DND-41 (cell line): ENCODE data around the gene SECTM1.
"Not testable (repeated sequence)": the region's sequence is repeated elsewhere in the genome, so short reads cannot be mapped to it uniquely, and the experiment has no call there.

Source experiments
- ATAC-seq: fragments of 200-7000 bp; cut with Tn5 transposase; 3 replicates; pipeline ENCODE4 v1.9.1; 2021; ENCODE audit warnings: low read depth; ENCODE audit not compliant: insufficient read depth
- DNase-seq: peaks from one replicate; pipeline ENCODE4 v3.0.0-alpha.2; 2020
- H2AFZ ChIP-seq: 2 replicates; pipeline ENCODE4 v1.6.0; 2012; ENCODE audit warnings: low read depth, low read length
- H3K27ac ChIP-seq: 2 replicates; pipeline ENCODE4 v1.5.1; 2012; ENCODE audit warnings: low read length, inconsistent platforms
- H3K27me3 ChIP-seq: fragments of 200-600 bp; sonication (generic); 2 replicates; pipeline ENCODE4 v1.6.0; 2012; ENCODE audit warnings: low read length, mild to moderate bottlenecking, inconsistent platforms; ENCODE audit not compliant: insufficient read depth, poor library complexity
- H3K36me3 ChIP-seq: 2 replicates; pipeline ENCODE4 v1.5.1; 2012; ENCODE audit warnings: low read length, inconsistent platforms; ENCODE audit not compliant: insufficient read depth
- H3K4me1 ChIP-seq: 2 replicates; pipeline ENCODE4 v1.5.1; 2012; ENCODE audit warnings: mild to moderate bottlenecking, low read length; ENCODE audit not compliant: insufficient read depth
- H3K4me2 ChIP-seq: 2 replicates; pipeline ENCODE4 v1.6.0; 2012; ENCODE audit warnings: mild to moderate bottlenecking, moderate library complexity, low read length, inconsistent platforms; ENCODE audit not compliant: insufficient read depth
- H3K4me3 ChIP-seq, 2 experiments: fragments of 200-600 bp in 1 of 2; shearing (Covaris generic) in 1 of 2; 2 replicates each; pipeline ENCODE4 v1.5.1; 2012 to 2016; ENCODE audit warnings: inconsistent platforms in 2 of 2, low read length in 2 of 2, mild to moderate bottlenecking in 2 of 2, low read depth in 1 of 2, moderate library complexity in 1 of 2
- H3K79me2 ChIP-seq: 2 replicates; pipeline ENCODE4 v1.6.0; 2012; ENCODE audit warnings: low read length, inconsistent platforms; ENCODE audit not compliant: insufficient read depth
- H3K9ac ChIP-seq: 2 replicates; pipeline ENCODE4 v1.6.0; 2012; ENCODE audit warnings: low read depth, mild to moderate bottlenecking, inconsistent platforms, low read length, moderate library complexity
- H3K9me3 ChIP-seq: 2 replicates; pipeline ENCODE4 v1.5.1; 2012; ENCODE audit warnings: low read length, moderate library complexity, mild to moderate bottlenecking, inconsistent platforms; ENCODE audit not compliant: insufficient read depth, severe bottlenecking
- H4K20me1 ChIP-seq: 2 replicates; pipeline ENCODE4 v1.6.0; 2012; ENCODE audit warnings: low read length; ENCODE audit not compliant: insufficient read depth
- CTCF ChIP-seq: IDR thresholded peaks from 2 replicates; pipeline ENCODE4 v1.5.1; 2012; ENCODE audit warnings: borderline replicate concordance, low read length, moderate library complexity, mild to moderate bottlenecking; ENCODE audit not compliant: poor library complexity, severe bottlenecking; ENCODE audit errors: extremely low read depth
- EZH2 ChIP-seq: IDR thresholded peaks from 3 replicates; pipeline ENCODE4 v1.6.1; 2012; ENCODE audit warnings: borderline replicate concordance, low read depth, mild to moderate bottlenecking, moderate library complexity, low read length, inconsistent platforms; ENCODE audit not compliant: severe bottlenecking

The SECTM1 gene

GRCh38 chr17:82333279-82334171 lies at the start of gene SECTM1:
Gene SECTM1 (minus strand): TSS chr17:82333766. CDS start chr17:82327240, 6,526 bp downstream.
- H3K79me2 ChIP-seq: no peaks in the 10 kb centered on the region
- DNase-seq (no peak), ATAC-seq (no peak)
- peak within 1 kb of the TSS in 1 of 2 experiments; percentile 54; a peak in 3 of 4 replicates for H3K4me3 ChIP-seq
- H3K9me3 ChIP-seq: no peaks in the 10 kb centered on the region
- peak within 1 kb of the TSS; percentile 92 for H3K27ac ChIP-seq
- peaks cover 23% of the 10 kb centered on the region for H3K4me1 ChIP-seq
- no peaks in the 10 kb centered on the region for H3K36me3 ChIP-seq
- H3K9ac ChIP-seq: peak within 1 kb of the TSS; percentile 60
- H4K20me1 ChIP-seq: no peaks in the 10 kb centered on the region
- peak within 1 kb of the TSS; percentile 78 for H3K4me2 ChIP-seq
- no peaks in the 10 kb centered on the region for H3K27me3 ChIP-seq
- TF ChIP-seq CTCF (no peak), EZH2 (no peak)
- H2AFZ ChIP-seq: peak within 1 kb of the TSS; percentile 86

GRCh38 chr17:82382933-82383255 lies 49.3 kb upstream of the SECTM1 start:
- no peak overlapping the region for H3K4me3 ChIP-seq
- no peaks in the 10 kb centered on the region for H3K4me1 ChIP-seq
- H3K27ac ChIP-seq: no peak overlapping the region
- H3K36me3 ChIP-seq: no peaks in the 10 kb centered on the region
- H4K20me1 ChIP-seq: no peaks in the 10 kb centered on the region
- no peak overlapping the region for H3K4me2 ChIP-seq
- no peak overlapping the region for H3K9ac ChIP-seq
- no peak overlapping the region for H2AFZ ChIP-seq
- TF ChIP-seq EZH2 (no peak), CTCF (no peak)
- H3K9me3 ChIP-seq: no peaks in the 10 kb centered on the region
- ATAC-seq: no peak
- DNase-seq: no peak
- H3K79me2 ChIP-seq: no peaks in the 10 kb centered on the region
- no peaks in the 10 kb centered on the region for H3K27me3 ChIP-seq

- not testable (repeated sequence) for H3K36me3 ChIP-seq, H4K20me1 ChIP-seq, DNase-seq, H3K4me3 ChIP-seq, H3K27ac ChIP-seq, H3K9me3 ChIP-seq, H3K4me2 ChIP-seq, H3K9ac ChIP-seq, H2AFZ ChIP-seq, H3K27me3 ChIP-seq, H3K4me1 ChIP-seq, H3K79me2 ChIP-seq
- 0 out of 3 replicates have a peak, but pooled peaks have one; percentile 8 for ATAC-seq
These were observed 48.8 kb upstream of the SECTM1 start for GRCh38 chr17:82382220-82382932.

GRCh38 chr17:82381703-82382009 lies 48.1 kb upstream of the SECTM1 start:
- H4K20me1 ChIP-seq, H3K79me2 ChIP-seq, H3K9ac ChIP-seq, H3K4me2 ChIP-seq, H3K36me3 ChIP-seq, H3K4me3 ChIP-seq, H3K27me3 ChIP-seq, ATAC-seq, H2AFZ ChIP-seq, H3K9me3 ChIP-seq, H3K27ac ChIP-seq, DNase-seq, H3K4me1 ChIP-seq: not testable (repeated sequence)
